GM15510 (cell line): Measurements from ENCODE around the gene NSL1.

Source experiments
- POLR2A ChIP-seq: IDR thresholded peaks from 3 replicates; pipeline ENCODE4 v1.6.1; 2011; ENCODE audit warnings: borderline replicate concordance; ENCODE audit not compliant: insufficient read length; ENCODE audit errors: extremely low read depth

The NSL1 gene

GRCh38 chr1:212688341-212689047, 103.1 kb downstream of the NSL1 start:
- TF ChIP-seq POLR2A = no peak

GRCh38 chr1:212687811-212688210, 103.8 kb downstream of the NSL1 start:
- TF ChIP-seq POLR2A = no peak

GRCh38 chr1:212686591-212686990, 105.0 kb downstream of the NSL1 start:
- TF ChIP-seq POLR2A = no peak

GRCh38 chr1:212686069-212686468, 105.5 kb downstream of the NSL1 start:
- TF ChIP-seq POLR2A = no peak

GRCh38 chr1:212685429-212685828, 106.1 kb downstream of the NSL1 start:
- TF ChIP-seq POLR2A = no peak

- no peak for TF ChIP-seq POLR2A
Measured at GRCh38 chr1:212684521-212685090, 107.0 kb downstream of the NSL1 start.

- TF ChIP-seq POLR2A = no peak
Measured at GRCh38 chr1:212684076-212684475, 107.5 kb downstream of the NSL1 start.

- TF ChIP-seq POLR2A = peak; percentile 62
Measured at GRCh38 chr1:212683357-212683722, 108.2 kb downstream of the NSL1 start.

GRCh38 chr1:212680680-212681389, 110.7 kb downstream of the NSL1 start:
- no peak for TF ChIP-seq POLR2A

GRCh38 chr1:212678456-212679410, 112.8 kb downstream of the NSL1 start:
- no peak for TF ChIP-seq POLR2A

GRCh38 chr1:212677573-212677972, 114.0 kb downstream of the NSL1 start:
- no peak for TF ChIP-seq POLR2A

- TF ChIP-seq POLR2A = no peak
Measured at GRCh38 chr1:212677136-212677535, 114.4 kb downstream of the NSL1 start.
